IMR-90 (cell line): ENCODE measurements around the gene XCL1. TPM values are rescaled to one million over a fixed set of nuclear protein-coding genes. Genes with fewer than 3 reads are reported as not detected.

Experiments
- ATAC-seq: fragments of 200-7000 bp; cut with Tn5 transposase; 2 replicates; pipeline ENCODE4 v1.9.1; 2020; ENCODE audit warnings: low read depth, mild to moderate bottlenecking, moderate library complexity
- BruUV-seq: library from RNA; stranded (reverse); fragments of 400-500 nt; replicated peaks from 2 replicates; lab custom pipeline; 2021; lab: Mats Ljungman, UMichigan
- CTCF ChIA-PET: fragments of 300-600 bp; formaldehyde crosslinking; extraction: SDS; loops from one replicate; lab custom pipeline; 2021; ENCODE audit warnings: antibody characterized with exemption; lab: Yijun Ruan, JAX
- POLR2A ChIA-PET: fragments of 300-600 bp; sonication (Branson Sonifier 250); formaldehyde crosslinking; loops from one replicate; lab custom pipeline; 2022; ENCODE audit warnings: antibody characterized with exemption; ENCODE audit not compliant: unreplicated experiment; lab: Charles Lee
- DNase-seq: peaks from one replicate; pipeline ENCODE4 v3.0.0; 2013
- H2AFZ ChIP-seq: replicated peaks from 2 replicates; pipeline ENCODE3; 2013; ENCODE audit warnings: low read length, mild to moderate bottlenecking; ENCODE audit not compliant: poor library complexity
- H2AK5ac ChIP-seq: 2 replicates; pipeline ENCODE4 v1.6.1; 2013; ENCODE audit warnings: low read depth, low read length, inconsistent platforms
- H2AK9ac ChIP-seq: replicated peaks from 2 replicates; pipeline ENCODE3; 2013; ENCODE audit warnings: mild to moderate bottlenecking, low read depth, low read length, moderate library complexity; ENCODE audit not compliant: poor library complexity
- H2BK120ac ChIP-seq: 2 replicates; pipeline ENCODE4 v1.6.1; 2013; ENCODE audit warnings: low read depth, low read length, inconsistent platforms
- H2BK15ac ChIP-seq: 3 replicates; pipeline ENCODE4 v1.6.1; 2013; ENCODE audit warnings: low read depth, low read length, inconsistent platforms
- H2BK20ac ChIP-seq: 2 replicates; pipeline ENCODE4 v1.6.1; 2013; ENCODE audit warnings: low read depth, mild to moderate bottlenecking, inconsistent platforms, low read length, moderate library complexity
- H2BK5ac ChIP-seq: 2 replicates; pipeline ENCODE4 v1.6.1; 2013; ENCODE audit warnings: mild to moderate bottlenecking, low read depth, low read length, inconsistent platforms; ENCODE audit not compliant: poor library complexity, severe bottlenecking
- H3K14ac ChIP-seq: replicated peaks from 2 replicates; pipeline ENCODE4 v1.6.1; 2013; ENCODE audit warnings: low read depth, low read length, inconsistent platforms
- H3K18ac ChIP-seq: 2 replicates; pipeline ENCODE4 v1.6.1; 2013; ENCODE audit warnings: low read depth, low read length, control low read depth
- H3K23ac ChIP-seq: 2 replicates; pipeline ENCODE4 v1.6.1; 2013; ENCODE audit warnings: low read depth, low read length, inconsistent platforms
- H3K27ac ChIP-seq: 2 replicates; pipeline ENCODE4 v1.5.1; 2013; ENCODE audit warnings: mild to moderate bottlenecking, control low read depth, low read length; ENCODE audit not compliant: insufficient read depth
- H3K27me3 ChIP-seq: 2 replicates; pipeline ENCODE4 v1.6.1; 2013; ENCODE audit warnings: low read length; ENCODE audit not compliant: control insufficient read depth, insufficient read depth
- H3K36me3 ChIP-seq: 2 replicates; pipeline ENCODE4 v1.6.1; 2013; ENCODE audit warnings: low read length, mixed read lengths; ENCODE audit not compliant: control insufficient read depth, insufficient read depth
- H3K4ac ChIP-seq: 2 replicates; pipeline ENCODE4 v1.6.1; 2013; ENCODE audit warnings: low read depth, low read length, inconsistent platforms
- H3K4me1 ChIP-seq: 2 replicates; pipeline ENCODE4 v1.6.1; 2013; ENCODE audit warnings: low read length, mixed read lengths; ENCODE audit not compliant: control insufficient read depth, insufficient read depth
- H3K4me2 ChIP-seq: 2 replicates; pipeline ENCODE4 v1.6.1; 2013; ENCODE audit warnings: low read depth, mild to moderate bottlenecking, control low read depth, low read length, moderate library complexity
- H3K4me3 ChIP-seq: 2 replicates; pipeline ENCODE4 v1.5.1; 2013; ENCODE audit warnings: low read depth, mild to moderate bottlenecking, control low read depth, low read length, moderate library complexity; ENCODE audit not compliant: insufficient read depth
- H3K56ac ChIP-seq: 2 replicates; pipeline ENCODE4 v1.6.1; 2013; ENCODE audit warnings: low read length, inconsistent platforms; ENCODE audit not compliant: insufficient read depth; ENCODE audit errors: extremely low read depth
- H3K79me1 ChIP-seq, 2 experiments: 2 replicates each; pipeline ENCODE4 v1.6.1; 2013; ENCODE audit warnings: low read length in 2 of 2, inconsistent platforms in 1 of 2, low read depth in 1 of 2
- H3K9ac ChIP-seq: 2 replicates; pipeline ENCODE4 v1.6.1; 2013; ENCODE audit warnings: low read depth, low read length, control low read depth
- H3K9me1 ChIP-seq: 2 replicates; pipeline ENCODE4 v1.6.1; 2013; ENCODE audit warnings: low read length, inconsistent platforms; ENCODE audit not compliant: insufficient read depth
- H3K9me3 ChIP-seq: 2 replicates; pipeline ENCODE4 v1.6.1; 2013; ENCODE audit warnings: low read length; ENCODE audit not compliant: control insufficient read depth, insufficient read depth
- H4K20me1 ChIP-seq: 2 replicates; pipeline ENCODE4 v1.6.1; 2013; ENCODE audit warnings: low read length, inconsistent platforms; ENCODE audit not compliant: insufficient read depth
- H4K5ac ChIP-seq: 2 replicates; pipeline ENCODE4 v1.6.1; 2013; ENCODE audit warnings: mild to moderate bottlenecking, low read depth, low read length, control low read depth
- H4K8ac ChIP-seq, 2 experiments: 2 replicates each; pipeline ENCODE4 v1.6.1; 2013; ENCODE audit warnings: low read depth in 2 of 2, low read length in 2 of 2, control low read depth in 1 of 2, inconsistent platforms in 1 of 2
- H4K91ac ChIP-seq: 2 replicates; pipeline ENCODE4 v1.6.1; 2013; ENCODE audit warnings: low read depth, low read length, inconsistent platforms; ENCODE audit not compliant: insufficient read depth
- BHLHE40 ChIP-seq: fragments of 150-350 bp; IDR thresholded peaks from 2 replicates; pipeline ENCODE4 v1.6.1; 2016; ENCODE audit warnings: mild to moderate bottlenecking, low read depth, low read length
- CEBPB ChIP-seq: IDR thresholded peaks from 2 replicates; pipeline ENCODE4 v1.6.1; 2012; ENCODE audit warnings: low read depth, low read length, improper control_type of control experiment
- CHD1 ChIP-seq: IDR thresholded peaks from 2 replicates; pipeline ENCODE4 v1.6.1; 2012; ENCODE audit warnings: low read depth, low read length, improper control_type of control experiment
- CTCF ChIP-seq: conservative IDR thresholded peaks from 2 replicates; pipeline ENCODE4 v1.5.1; 2012; ENCODE audit warnings: mild to moderate bottlenecking, low read depth, low read length, improper control_type of control experiment
- ELK1 ChIP-seq: fragments of 150-350 bp; IDR thresholded peaks from 2 replicates; pipeline ENCODE4 v1.6.1; 2016; ENCODE audit warnings: low read depth, mild to moderate bottlenecking, low read length, moderate library complexity, borderline replicate concordance
- FOS ChIP-seq: fragments of 150-350 bp; IDR thresholded peaks from 2 replicates; pipeline ENCODE4 v1.6.1; 2016; ENCODE audit warnings: low read depth, low read length
- MAFK ChIP-seq: IDR thresholded peaks from 2 replicates; pipeline ENCODE4 v1.6.1; 2012; ENCODE audit warnings: low read depth, low read length, improper control_type of control experiment
- MAZ ChIP-seq: IDR thresholded peaks from 2 replicates; pipeline ENCODE4 v1.6.1; 2012; ENCODE audit warnings: low read depth, mild to moderate bottlenecking, low read length, improper control_type of control experiment, moderate library complexity, borderline replicate concordance
- MXI1 ChIP-seq: IDR thresholded peaks from 2 replicates; pipeline ENCODE4 v1.6.1; 2012; ENCODE audit warnings: low read depth, mild to moderate bottlenecking, low read length, moderate library complexity, borderline replicate concordance
- NFE2L2 ChIP-seq: fragments of 150-350 bp; IDR thresholded peaks from 2 replicates; pipeline ENCODE4 v1.6.1; 2016; ENCODE audit warnings: low read depth, mild to moderate bottlenecking, low read length
- POLR2A ChIP-seq: IDR thresholded peaks from 2 replicates; pipeline ENCODE4 v1.6.1; 2012; ENCODE audit warnings: mild to moderate bottlenecking, low read depth, low read length
- RAD21 ChIP-seq: IDR thresholded peaks from 2 replicates; pipeline ENCODE4 v1.6.1; 2012; ENCODE audit warnings: low read length, improper control_type of control experiment
- RCOR1 ChIP-seq: IDR thresholded peaks from 2 replicates; pipeline ENCODE4 v1.6.1; 2012; ENCODE audit warnings: mild to moderate bottlenecking, low read length, improper control_type of control experiment; ENCODE audit not compliant: insufficient replicate concordance
- SMC3 ChIP-seq: fragments of 150-350 bp; IDR thresholded peaks from 2 replicates; pipeline ENCODE4 v1.6.1; 2016; ENCODE audit warnings: low read depth, mild to moderate bottlenecking, antibody characterized with exemption, low read length, moderate library complexity
- USF2 ChIP-seq: fragments of 150-350 bp; IDR thresholded peaks from 2 replicates; pipeline ENCODE4 v1.6.1; 2017; ENCODE audit warnings: mild to moderate bottlenecking, antibody characterized with exemption, low read length, low read depth
- WGBS, 2 experiments: methylation state at CpG; one replicate each; pipeline versions ENCODE4 v1.1.5 to v1.1.7; 2013; ENCODE audit warnings: missing lambda C conversion rate in 2 of 2; ENCODE audit not compliant: insufficient read length in 1 of 2; ENCODE audit errors: extremely low coverage in 2 of 2; 5-methylcytosine and 5-hydroxymethylcytosine counted together
- dilution Hi-C: fragments of 300-500 bp; cut with HindIII; formaldehyde crosslinking; loops from one replicate; pipeline ENCODE4 v1.14.3; 2018; ENCODE audit warnings: low sequenced_read_pairs; ENCODE audit not compliant: unreplicated experiment
- in situ Hi-C: fragments of 300-500 bp; cut with MboI; formaldehyde crosslinking; loops from 3 replicates; pipeline ENCODE4 v1.14.3; 2019; ENCODE audit warnings: low sequenced_read_pairs, inconsistent platforms, mixed read lengths
- intact Hi-C: fragments of 100-400 bp; cut with micrococcal nuclease; formaldehyde crosslinking; loops from 2 replicates; pipeline ENCODE4 v1.10.0; 2022
- polyA plus RNA-seq, 3 experiments: library from polyadenylated mRNA; depleted of rRNA; stranded (reverse); fragments of >200 nt; gene quantifications; 2 replicates each; pipeline ENCODE4 v1.2.3, GENCODE V29; 2012; ENCODE audit warnings: low replicate concordance in 1 of 3
- total RNA-seq: library from RNA; depleted of rRNA; stranded (reverse); fragments of >200 nt; gene quantifications from 2 replicates; pipeline ENCODE4 v1.2.3, GENCODE V29; 2012

Gene XCL1
- total and polyA plus RNA-seq, 2 of the 4 experiments (the other 2 are of a cell fraction) = not detected

GRCh38 chr1:168609741-168610510, 33.5 kb downstream of the XCL1 start:
- no peak for DNase-seq
- no peaks in the 10 kb centered on the region for H3K36me3 ChIP-seq
- no peak overlapping the region for H2BK15ac ChIP-seq
- no peak overlapping the region for H3K56ac ChIP-seq
- no TSS peak for BruUV-seq
- H3K79me1 ChIP-seq = no peaks in the 10 kb centered on the region
- no peak overlapping the region for H3K4ac ChIP-seq
- no peaks in the 10 kb centered on the region for H3K9me3 ChIP-seq
- intact Hi-C loops = loop anchor here (10.0 kb wide), 2 partner anchors 525 to 1205 kb away; no protein-coding TSS in a partner anchor
- H3K4me1 ChIP-seq = no peaks in the 10 kb centered on the region
- H3K9me1 ChIP-seq = no peaks in the 10 kb centered on the region
- ChIA-PET POLR2A (no interaction called here), CTCF (interaction anchor here (1.0 kb wide), 1 partner anchor 738 kb away, joined by 3 read pairs; no protein-coding TSS in a partner anchor)
- no peak overlapping the region for H3K23ac ChIP-seq
- no peaks in the 10 kb centered on the region for H4K20me1 ChIP-seq
- H2BK5ac ChIP-seq = no peak overlapping the region
- no peak overlapping the region for H2AFZ ChIP-seq
- H3K4me2 ChIP-seq = no peak overlapping the region
- in situ Hi-C loops = loop anchor here (10.0 kb wide), 2 partner anchors 745 to 935 kb away; no protein-coding TSS in a partner anchor
- H4K8ac ChIP-seq = no peak overlapping the region
- no peak for ATAC-seq
- dilution Hi-C loops = no loop called here
- WGBS, 2 experiments = 40% methylated on average over 1 of the region's 10 CpGs; no CpG with 5 or more reads in 1 of the 2 experiments
- H3K4me3 ChIP-seq = no peak overlapping the region
- no peak overlapping the region for H4K91ac ChIP-seq
- no peak overlapping the region for H2AK9ac ChIP-seq
- H2BK120ac ChIP-seq = no peak overlapping the region
- H4K5ac ChIP-seq = no peak overlapping the region
- no peak overlapping the region for H3K9ac ChIP-seq
- no peaks in the 10 kb centered on the region; the same call in 1 of the 2 replicates for H3K27me3 ChIP-seq
- no peak overlapping the region for H2AK5ac ChIP-seq
- H2BK20ac ChIP-seq = no peak overlapping the region
- H3K27ac ChIP-seq = no peak overlapping the region
- no peak overlapping the region for H3K18ac ChIP-seq
- no peak overlapping the region for H3K14ac ChIP-seq
- no peak for TF ChIP-seq SMC3
- no peak for TF ChIP-seq CEBPB
- no peak for TF ChIP-seq CTCF
- no peak for TF ChIP-seq BHLHE40
- TF ChIP-seq POLR2A = no peak
- no peak for TF ChIP-seq ELK1
- TF ChIP-seq NFE2L2 = no peak
- TF ChIP-seq CHD1 = no peak
- no peak for TF ChIP-seq RCOR1
- no peak for TF ChIP-seq USF2
- no peak for TF ChIP-seq MAZ
- TF ChIP-seq FOS = no peak
- no peak for TF ChIP-seq RAD21
- no peak for TF ChIP-seq MAFK
- no peak for TF ChIP-seq MXI1
